Measurements from ENCODE around the gene APOB. TPM values are rescaled to one million over a fixed set of nuclear protein-coding genes. Genes with fewer than 3 reads are reported as not detected.

The APOB gene
- total RNA-seq, 1 experiment from 2014 or later: not detected

GRCh38 chr2:21046506-21046905 lies 2.6 kb upstream of the APOB start:
- no peak for DNase-seq (ENCODE audit: low spot score)

- no peak for DNase-seq (ENCODE audit: low spot score)
Measured at GRCh38 chr2:21044694-21045371, 960 bp upstream of the APOB start.

- peak; percentile 22 for DNase-seq (ENCODE audit: low spot score)
Measured at GRCh38 chr2:21042958-21043743, 722 bp downstream of the APOB start.

GRCh38 chr2:21042708-21042957 lies 1.2 kb downstream of the APOB start:
- DNase-seq (ENCODE audit: low spot score): no peak

- DNase-seq (ENCODE audit: low spot score): no peak
Measured at GRCh38 chr2:21041943-21042707, 1.7 kb downstream of the APOB start.

- no peak for DNase-seq (ENCODE audit: low spot score)
Measured at GRCh38 chr2:21041462-21041861, 2.4 kb downstream of the APOB start.

- DNase-seq (ENCODE audit: low spot score): no peak
Measured at GRCh38 chr2:21040468-21041377, 3.1 kb downstream of the APOB start.

GRCh38 chr2:21039979-21040467 lies 3.9 kb downstream of the APOB start:
- DNase-seq (ENCODE audit: low spot score): no peak

- no peak for DNase-seq (ENCODE audit: low spot score)
Measured at GRCh38 chr2:21039080-21039556, 4.8 kb downstream of the APOB start.

GRCh38 chr2:21038403-21039073 lies 5.3 kb downstream of the APOB start:
- no peak for DNase-seq (ENCODE audit: low spot score)

- no peak for DNase-seq (ENCODE audit: low spot score)
Measured at GRCh38 chr2:21037671-21038108, 6.2 kb downstream of the APOB start.

- no peak for DNase-seq (ENCODE audit: low spot score)
Measured at GRCh38 chr2:21036708-21037670, 6.9 kb downstream of the APOB start.

- no peak for DNase-seq (ENCODE audit: low spot score)
Measured at GRCh38 chr2:21035974-21036707, 7.7 kb downstream of the APOB start.

GRCh38 chr2:21035282-21035973 lies 8.4 kb downstream of the APOB start:
- DNase-seq (ENCODE audit: low spot score): no peak

- no peak for DNase-seq (ENCODE audit: low spot score)
Measured at GRCh38 chr2:21034972-21035279, 8.9 kb downstream of the APOB start.

- DNase-seq (ENCODE audit: low spot score): no peak
Measured at GRCh38 chr2:21034156-21034971, 9.5 kb downstream of the APOB start.

All from A172 (cell line).